BJ (cell line): ENCODE measurements around the gene SLC39A2. TPM values are rescaled to one million over a fixed set of nuclear protein-coding genes. Genes with fewer than 3 reads are reported as not detected.
"Not testable (repeated sequence)": the region's sequence is repeated elsewhere in the genome, so short reads cannot be mapped to it uniquely, and the experiment has no call there.

Experiments
- CTCF ChIA-PET: fragments of 350-600 bp; formaldehyde crosslinking; extraction: SDS; loops from one replicate; lab custom pipeline; 2021; ENCODE audit warnings: antibody characterized with exemption, inconsistent platforms; lab: Yijun Ruan, JAX
- POLR2A ChIA-PET: fragments of 300-600 bp; sonication (Branson Sonifier 250); formaldehyde crosslinking; extraction: SDS; loops from one replicate; lab custom pipeline; 2021; ENCODE audit warnings: antibody characterized with exemption; lab: Charles Lee
- DNase-seq: peaks from one replicate; pipeline ENCODE4 v3.0.0-alpha.2; 2011; ENCODE audit warnings: low read depth
- H3K27me3 ChIP-seq: 2 replicates; pipeline ENCODE4 v1.6.0; 2011; ENCODE audit warnings: low read length; ENCODE audit not compliant: control insufficient read depth, insufficient read depth
- H3K36me3 ChIP-seq: 2 replicates; pipeline ENCODE4 v1.5.1; 2011; ENCODE audit warnings: low read length; ENCODE audit not compliant: control insufficient read depth, insufficient read depth
- H3K4me3 ChIP-seq: 2 replicates; pipeline ENCODE4 v1.5.1; 2011; ENCODE audit warnings: low read depth, mild to moderate bottlenecking, control low read depth, low read length
- polyA plus RNA-seq: library from polyadenylated mRNA; depleted of rRNA; stranded (reverse); fragments of >200 nt; gene quantifications from 2 replicates; pipeline ENCODE4 v1.2.3, GENCODE V29; 2011
- TF ChIP-seq, protein P1 (sequence below): IDR thresholded peaks from 2 replicates; pipeline ENCODE4 v1.5.1; 2011; ENCODE audit warnings: low read depth, mild to moderate bottlenecking, control low read depth, inconsistent platforms, low read length, moderate library complexity; ENCODE audit not compliant: insufficient read depth

SLC39A2 gene
- polyA plus RNA-seq, 1 experiment, result not detected

DNA sequence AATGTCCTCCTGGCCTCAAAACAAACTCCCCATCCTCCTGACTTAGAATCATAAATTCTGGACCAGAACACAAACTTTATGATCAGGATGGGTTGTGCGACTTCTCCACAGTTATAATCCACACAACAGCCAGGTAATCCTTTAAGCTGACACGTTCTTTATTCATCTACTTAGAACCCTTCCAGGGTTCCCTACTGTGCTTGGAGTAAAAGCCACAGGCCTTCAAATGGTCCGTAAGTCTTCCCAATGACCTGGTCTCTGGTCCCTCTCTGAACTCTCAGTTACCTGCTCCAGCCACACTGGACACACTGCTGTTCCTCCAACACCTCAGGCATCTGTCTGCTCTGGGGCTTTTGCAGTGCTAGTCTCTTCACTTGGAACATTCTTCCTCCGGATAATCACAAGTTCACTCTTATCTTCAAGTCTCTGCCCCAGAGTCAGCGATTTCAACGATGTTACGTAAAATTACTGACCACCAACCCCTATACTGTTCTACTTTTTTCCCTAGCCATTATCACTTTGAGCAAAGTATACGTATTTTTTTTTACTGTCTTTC, 41.4 kb downstream of the SLC39A2 start:
- ChIA-PET CTCF (interaction anchor here (0.8 to 6.9 kb wide), 26 partner anchors 10 to 184 kb away, joined by 3 to 202 read pairs (median 6); partner anchors contain the start of genes ARHGEF40, RNASE8, SLC39A2 and TPPP2), POLR2A (interaction anchor here (1.0 kb wide), 1 partner anchor 26 kb away, joined by 3 read pairs; no protein-coding TSS in a partner anchor)
- no peaks in the 10 kb centered on the region for H3K36me3 ChIP-seq
- no peak overlapping the region for H3K4me3 ChIP-seq
- TF ChIP-seq, protein P1, sequence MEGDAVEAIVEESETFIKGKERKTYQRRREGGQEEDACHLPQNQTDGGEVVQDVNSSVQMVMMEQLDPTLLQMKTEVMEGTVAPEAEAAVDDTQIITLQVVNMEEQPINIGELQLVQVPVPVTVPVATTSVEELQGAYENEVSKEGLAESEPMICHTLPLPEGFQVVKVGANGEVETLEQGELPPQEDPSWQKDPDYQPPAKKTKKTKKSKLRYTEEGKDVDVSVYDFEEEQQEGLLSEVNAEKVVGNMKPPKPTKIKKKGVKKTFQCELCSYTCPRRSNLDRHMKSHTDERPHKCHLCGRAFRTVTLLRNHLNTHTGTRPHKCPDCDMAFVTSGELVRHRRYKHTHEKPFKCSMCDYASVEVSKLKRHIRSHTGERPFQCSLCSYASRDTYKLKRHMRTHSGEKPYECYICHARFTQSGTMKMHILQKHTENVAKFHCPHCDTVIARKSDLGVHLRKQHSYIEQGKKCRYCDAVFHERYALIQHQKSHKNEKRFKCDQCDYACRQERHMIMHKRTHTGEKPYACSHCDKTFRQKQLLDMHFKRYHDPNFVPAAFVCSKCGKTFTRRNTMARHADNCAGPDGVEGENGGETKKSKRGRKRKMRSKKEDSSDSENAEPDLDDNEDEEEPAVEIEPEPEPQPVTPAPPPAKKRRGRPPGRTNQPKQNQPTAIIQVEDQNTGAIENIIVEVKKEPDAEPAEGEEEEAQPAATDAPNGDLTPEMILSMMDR, result no peak
- peaks cover 7% of the 10 kb centered on the region for H3K27me3 ChIP-seq
- DNase-seq, result no peak

DNA sequence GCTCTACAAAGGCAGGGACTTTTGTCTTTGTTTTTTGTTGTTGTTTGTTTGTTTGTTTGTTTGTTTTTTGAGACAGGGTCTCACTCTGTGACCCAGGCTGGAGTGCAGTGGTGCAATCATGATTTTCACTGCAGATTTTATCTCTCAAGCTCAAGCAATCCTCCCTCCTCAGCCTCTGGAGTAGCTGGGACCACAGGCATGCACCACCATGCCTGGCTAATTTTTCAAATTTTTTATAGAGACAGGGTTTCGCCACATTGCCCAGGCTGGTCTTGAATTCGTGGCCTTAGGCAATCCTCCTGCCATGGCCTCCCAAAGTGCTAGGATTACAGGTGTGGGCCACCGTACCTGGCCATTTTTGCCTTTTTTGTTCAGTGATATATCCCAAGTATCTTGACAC, 41.8 kb downstream of the SLC39A2 start:
- ChIA-PET CTCF (interaction anchor here (1.3 to 6.9 kb wide), 19 partner anchors 10 to 183 kb away, joined by 4 to 202 read pairs (median 8); partner anchors contain the start of genes ARHGEF40, RNASE8 and TPPP2), POLR2A (interaction anchor here (0.6 kb wide), 1 partner anchor 31 kb away, joined by 19 read pairs; no protein-coding TSS in a partner anchor)
- H3K27me3 ChIP-seq, H3K4me3 ChIP-seq, DNase-seq, H3K36me3 ChIP-seq: not testable (repeated sequence)

DNA sequence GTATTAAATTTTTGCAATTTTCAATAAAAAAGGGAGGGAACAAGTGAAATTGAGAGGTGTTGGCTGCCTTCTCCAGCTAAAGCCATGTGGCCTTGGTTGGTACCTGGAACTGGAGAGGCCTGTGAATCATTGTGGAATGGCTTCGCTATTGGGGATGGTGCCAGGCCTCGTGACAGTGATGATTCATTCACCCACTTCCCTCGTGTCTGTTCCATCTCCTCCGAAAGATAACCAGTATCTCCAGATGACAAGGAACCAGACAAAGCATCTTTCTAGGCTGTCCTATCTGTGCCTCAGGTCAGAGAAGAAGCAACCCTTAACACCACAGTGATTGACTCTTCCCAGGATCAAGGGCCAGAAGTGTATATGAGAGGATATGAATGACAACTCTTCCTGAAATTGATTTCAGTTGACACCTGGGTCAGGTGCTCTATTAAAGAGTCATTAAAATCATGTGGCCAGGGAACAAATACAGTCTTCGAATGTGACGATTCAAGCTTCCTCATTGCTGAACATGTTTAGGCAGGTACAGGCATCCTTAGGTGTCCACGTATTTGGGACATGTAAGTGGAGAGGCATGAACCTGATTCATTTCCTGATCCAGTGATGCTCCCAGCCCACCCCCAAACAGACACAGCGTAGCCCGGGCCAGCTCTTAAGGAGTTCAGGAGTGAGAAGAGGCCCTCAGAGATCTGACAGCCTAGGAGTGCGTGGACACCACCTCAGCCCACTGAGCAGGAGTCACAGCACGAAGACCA, 42.8 kb downstream of the SLC39A2 start, which contains the start of gene RNASE7:
Gene RNASE7, plus strand, starts transcription at position 687 of the 758 bp plus-strand sequence. CDS start 631 bp downstream, outside the sequence.
- no peak within 1 kb of the TSS for H3K4me3 ChIP-seq
- peaks cover 5% of the 10 kb centered on the region; the same call in 1 of the 2 replicates for H3K27me3 ChIP-seq
- ChIA-PET CTCF (interaction anchor here (0.8 to 6.9 kb wide), 9 partner anchors 8 to 183 kb away, joined by 3 to 202 read pairs (median 9); partner anchors contain the start of gene RNASE8), POLR2A (interaction anchor here (0.6 kb wide), 1 partner anchor 30 kb away, joined by 19 read pairs; no protein-coding TSS in a partner anchor)
- TF ChIP-seq, protein P1, result no peak
- H3K36me3 ChIP-seq, result no peaks in the 10 kb centered on the region
- DNase-seq, result no peak

DNA sequence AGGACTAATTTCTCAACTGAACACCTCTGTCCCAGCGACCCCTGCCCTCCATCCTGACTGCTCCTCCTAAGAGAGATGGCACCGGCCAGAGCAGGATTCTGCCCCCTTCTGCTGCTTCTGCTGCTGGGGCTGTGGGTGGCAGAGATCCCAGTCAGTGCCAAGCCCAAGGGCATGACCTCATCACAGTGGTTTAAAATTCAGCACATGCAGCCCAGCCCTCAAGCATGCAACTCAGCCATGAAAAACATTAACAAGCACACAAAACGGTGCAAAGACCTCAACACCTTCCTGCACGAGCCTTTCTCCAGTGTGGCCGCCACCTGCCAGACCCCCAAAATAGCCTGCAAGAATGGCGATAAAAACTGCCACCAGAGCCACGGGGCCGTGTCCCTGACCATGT, 43.8 kb downstream of the SLC39A2 start:
- POLR2A ChIA-PET, result no interaction called here
- CTCF ChIA-PET, result interaction anchor here (0.6 to 6.9 kb wide), 7 partner anchors 19 to 60 kb away, joined by 3 to 202 read pairs (median 4); partner anchors contain the start of gene ARHGEF40
- TF ChIP-seq, protein P1, result no peak

DNA sequence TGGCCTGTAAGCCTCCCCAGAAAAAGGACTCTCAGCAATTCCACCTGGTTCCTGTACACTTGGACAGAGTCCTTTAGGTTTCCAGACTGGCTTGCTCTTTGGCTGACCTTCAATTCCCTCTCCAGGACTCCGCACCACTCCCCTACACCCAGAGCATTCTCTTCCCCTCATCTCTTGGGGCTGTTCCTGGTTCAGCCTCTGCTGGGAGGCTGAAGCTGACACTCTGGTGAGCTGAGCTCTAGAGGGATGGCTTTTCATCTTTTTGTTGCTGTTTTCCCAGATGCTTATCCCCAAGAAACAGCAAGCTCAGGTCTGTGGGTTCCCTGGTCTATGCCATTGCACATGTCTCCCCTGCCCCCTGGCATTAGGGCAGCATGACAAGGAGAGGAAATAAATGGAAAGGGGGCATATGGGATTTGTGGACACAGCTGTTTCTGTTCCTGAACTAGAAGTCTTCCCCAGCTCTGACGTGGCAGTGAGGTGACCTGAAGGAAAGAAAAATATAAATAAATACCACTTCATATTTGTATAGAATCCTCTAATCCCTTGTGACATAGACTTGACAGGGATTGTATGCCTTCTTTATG, 44.4 kb downstream of the SLC39A2 start:
- Histone ChIP-seq H3K36me3 (no peaks in the 10 kb centered on the region), H3K27me3 (peaks cover 3% of the 10 kb centered on the region; the same call in 1 of the 2 replicates), H3K4me3 (no peak overlapping the region)
- ChIA-PET CTCF (interaction anchor here (0.6 to 6.9 kb wide), 12 partner anchors 8 to 222 kb away, joined by 3 to 202 read pairs (median 3); partner anchors contain the start of gene ARHGEF40), POLR2A (no interaction called here)
- DNase-seq, result no peak
- TF ChIP-seq, protein P1, result no peak

More for the DNA sequence above, 43.8 kb downstream of the SLC39A2 start:
- Histone ChIP-seq H3K4me3 (no peak overlapping the region), H3K36me3 (no peaks in the 10 kb centered on the region), H3K27me3 (peaks cover 3% of the 10 kb centered on the region; the same call in 1 of the 2 replicates)
- DNase-seq, result no peak
